Ovary (tissue), 9 donors: ENCODE measurements around the gene LMBR1. TPM values are rescaled to one million over a fixed set of nuclear protein-coding genes. Genes with fewer than 3 reads are reported as not detected.

Experiments used
- DNase-seq, 5 donors: peaks; one replicate each; pipeline ENCODE4 v3.0.0-alpha.2; 2019 to 2020
- H3K27ac ChIP-seq, 2 donors: fragments of 200-600 bp; one replicate each; pipeline versions ENCODE4 v1.5.1 to v1.8.0; 2019 to 2022
- H3K27me3 ChIP-seq: fragments of 200-600 bp; one replicate; pipeline ENCODE4 v1.8.0; 2022
- H3K36me3 ChIP-seq: fragments of 200-600 bp; sonication (generic); one replicate; pipeline ENCODE4 v1.5.1; 2019
- H3K4me1 ChIP-seq: one replicate; pipeline ENCODE4 v1.8.1; 2013; ENCODE audit warnings: mild to moderate bottlenecking, moderate library complexity; ENCODE audit not compliant: insufficient read depth
- H3K4me3 ChIP-seq: fragments of 200-600 bp; sonication (generic); one replicate; pipeline ENCODE4 v1.5.1; 2017
- H3K9me3 ChIP-seq, 2 donors: fragments of 200-600 bp in 1 of 2; sonication (generic) in 1 of 2; one replicate each; pipeline versions ENCODE4 v1.5.1 to v1.8.1; 2013 to 2019; ENCODE audit warnings: mild to moderate bottlenecking in 1 of 2, moderate library complexity in 1 of 2
- EP300 ChIP-seq: sonication (generic); formaldehyde crosslinking; IDR thresholded peaks from one replicate; pipeline ENCODE4 v1.6.1; 2017; ENCODE audit warnings: antibody characterized with exemption
- POLR2A ChIP-seq: fragments of 450-650 bp; IDR thresholded peaks from one replicate; pipeline ENCODE4 v1.6.1; 2017; ENCODE audit warnings: antibody characterized with exemption, mild to moderate bottlenecking, moderate library complexity
- WGBS, 3 donors: extraction: QIAGEN DNeasy Blood & Tissue Kit in 1 of 3; methylation state at CpG; one replicate each; pipeline versions ENCODE4 v1.1.5 to v1.1.7; 2013 to 2017; 5-methylcytosine and 5-hydroxymethylcytosine counted together
- intact Hi-C, 4 donors: fragments of 100-400 bp; cut with DNase I; formaldehyde crosslinking; loops; one replicate each; pipeline versions ENCODE4 v1.11.0 to v1.15.1; 2022 to 2023
- polyA plus RNA-seq, 2 donors: library from polyadenylated mRNA; stranded (reverse); fragments of 200-250 nt in 1 of 2; fragments of 350-450 nt in 1 of 2; fragmentation: Illumina TruSeq in 1 of 2; extraction: RNeasy Lipid Tissue Mini Kit (QIAGEN cat#74804) in 1 of 2; gene quantifications; one replicate each; pipeline ENCODE4 v1.2.3, GENCODE V29; 2013 to 2014
- total RNA-seq, 7 donors: library from RNA; depleted of rRNA in 2 of 7; stranded (reverse); fragments of >200 nt in 2 of 7; fragmentation: NEBNext Ultra II Directional in 3 of 7; extraction: Animal tissue kit (Norgen Biotek cat#: 25700) in 3 of 7; gene quantifications; one replicate each; pipeline versions ENCODE4 v1.1.0 to v1.2.4, GENCODE V29; 2016 to 2023
- TF ChIP-seq, protein P1 (sequence below), 3 donors: fragments of 450-650 bp in 2 of 3; fragments of 200-600 bp in 1 of 3; IDR thresholded peaks; one replicate each; pipeline versions ENCODE4 v1.5.1 to v1.8.0; 2016 to 2022; ENCODE audit warnings: antibody characterized with exemption in 3 of 3, mild to moderate bottlenecking in 1 of 3
- donor health status: DM: no; HTN: no; CAD: no; lungs with moderate emphysema.
- donor health status: DM: no; HTN: no; CAD: no.
- donor health status: Bipolar disorder and iron deficiency.
- donor health status: DM: yes; HTN: yes; CAD: no.
- donor health status: DM: no; HTN: no; CAD: no.
- donor health status: DM: yes; HTN: yes; CAD: no.

Gene LMBR1
- total and polyA plus RNA-seq, 9 donors: 20.0 to 77.1 (median 54.2) TPM

DNA sequence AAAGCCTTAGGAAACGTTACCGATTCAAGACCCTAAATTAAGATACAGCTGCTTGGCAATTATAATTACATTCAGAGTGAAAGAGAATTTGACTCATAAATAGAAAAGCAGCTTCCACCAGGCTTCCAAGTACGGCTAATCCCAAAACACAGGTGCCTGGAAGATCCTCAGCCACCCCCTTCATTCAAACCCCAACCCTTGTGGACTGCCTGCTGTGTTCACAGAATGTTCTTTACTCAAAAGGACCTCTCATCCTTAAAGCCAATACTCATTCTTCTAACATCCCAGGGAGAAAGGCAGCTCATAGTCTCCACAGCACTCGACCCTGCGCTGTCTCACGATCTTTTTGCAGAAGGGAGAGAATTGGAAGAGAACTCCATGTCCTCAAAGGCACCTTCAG lies 219.5 kb downstream of the LMBR1 start:
- no peaks in the 10 kb centered on the region for H3K27me3 ChIP-seq
- TF ChIP-seq, protein P1, sequence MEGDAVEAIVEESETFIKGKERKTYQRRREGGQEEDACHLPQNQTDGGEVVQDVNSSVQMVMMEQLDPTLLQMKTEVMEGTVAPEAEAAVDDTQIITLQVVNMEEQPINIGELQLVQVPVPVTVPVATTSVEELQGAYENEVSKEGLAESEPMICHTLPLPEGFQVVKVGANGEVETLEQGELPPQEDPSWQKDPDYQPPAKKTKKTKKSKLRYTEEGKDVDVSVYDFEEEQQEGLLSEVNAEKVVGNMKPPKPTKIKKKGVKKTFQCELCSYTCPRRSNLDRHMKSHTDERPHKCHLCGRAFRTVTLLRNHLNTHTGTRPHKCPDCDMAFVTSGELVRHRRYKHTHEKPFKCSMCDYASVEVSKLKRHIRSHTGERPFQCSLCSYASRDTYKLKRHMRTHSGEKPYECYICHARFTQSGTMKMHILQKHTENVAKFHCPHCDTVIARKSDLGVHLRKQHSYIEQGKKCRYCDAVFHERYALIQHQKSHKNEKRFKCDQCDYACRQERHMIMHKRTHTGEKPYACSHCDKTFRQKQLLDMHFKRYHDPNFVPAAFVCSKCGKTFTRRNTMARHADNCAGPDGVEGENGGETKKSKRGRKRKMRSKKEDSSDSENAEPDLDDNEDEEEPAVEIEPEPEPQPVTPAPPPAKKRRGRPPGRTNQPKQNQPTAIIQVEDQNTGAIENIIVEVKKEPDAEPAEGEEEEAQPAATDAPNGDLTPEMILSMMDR (IDR thresholded peaks at IDR 0.05): no peak
- no peak for TF ChIP-seq POLR2A
- TF ChIP-seq EP300: no peak
- no peaks in the 10 kb centered on the region for H3K9me3 ChIP-seq
- intact Hi-C loops: no loop called here
- DNase-seq: no peak
- 91 to 94% (median 92%) methylated on average over 6 of the region's 6 CpGs for WGBS, 3 donors
- no peak overlapping the region for H3K4me3 ChIP-seq
- no peaks in the 10 kb centered on the region for H3K4me1 ChIP-seq
- no peak overlapping the region for H3K27ac ChIP-seq
- no peaks in the 10 kb centered on the region for H3K36me3 ChIP-seq

DNA sequence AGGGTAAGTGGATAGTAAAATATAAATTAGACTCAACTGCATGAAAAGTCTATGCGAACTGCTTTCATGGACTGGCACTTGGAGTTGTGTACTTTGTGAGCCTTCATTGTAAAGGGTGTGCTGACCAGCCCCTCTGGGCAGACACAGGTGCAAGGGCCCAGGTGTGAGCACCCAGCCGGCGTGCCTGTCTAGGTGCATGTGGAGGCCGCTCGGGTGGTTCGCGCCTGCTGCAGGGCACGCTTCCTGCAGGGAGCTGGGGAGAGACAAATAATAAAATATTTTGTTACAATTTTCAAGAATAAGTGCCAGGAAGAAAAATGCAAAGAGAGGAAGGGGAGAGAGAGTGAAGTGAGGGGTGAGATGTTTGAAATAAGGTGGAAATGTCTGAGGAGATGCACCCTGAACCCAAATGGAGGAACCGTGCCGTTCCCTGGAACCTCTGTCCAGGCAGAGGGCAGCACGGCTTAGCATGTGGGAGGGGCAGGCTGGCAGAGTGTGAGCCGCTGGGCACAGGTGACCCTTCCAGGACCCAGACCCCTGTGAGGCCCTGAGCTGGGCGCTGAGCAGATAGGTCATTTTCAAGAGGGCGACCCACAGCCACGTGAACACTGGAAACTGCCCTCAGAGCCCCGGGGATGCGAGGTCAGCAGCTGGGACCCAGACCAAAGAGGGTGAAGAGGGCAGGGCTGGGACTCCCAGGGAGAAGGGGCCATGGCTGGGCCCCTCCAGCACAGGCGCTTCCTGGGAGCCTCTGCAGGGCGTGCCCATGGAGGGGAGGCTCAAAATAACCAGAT lies 223.8 kb downstream of the LMBR1 start:
- no peak for DNase-seq
- WGBS, 3 donors: 92 to 93% (median 92%) methylated on average over 19 of the region's 19 CpGs
- Histone ChIP-seq H3K4me3 (no peak overlapping the region), H3K27ac (no peak overlapping the region), H3K36me3 (no peaks in the 10 kb centered on the region), H3K27me3 (no peaks in the 10 kb centered on the region), H3K4me1 (no peaks in the 10 kb centered on the region), H3K9me3 (no peaks in the 10 kb centered on the region)
- intact Hi-C loops: no loop called here
- no peak for TF ChIP-seq EP300
- no peak for TF ChIP-seq POLR2A
- TF ChIP-seq, protein P1 (IDR thresholded peaks at IDR 0.05): no peak

DNA sequence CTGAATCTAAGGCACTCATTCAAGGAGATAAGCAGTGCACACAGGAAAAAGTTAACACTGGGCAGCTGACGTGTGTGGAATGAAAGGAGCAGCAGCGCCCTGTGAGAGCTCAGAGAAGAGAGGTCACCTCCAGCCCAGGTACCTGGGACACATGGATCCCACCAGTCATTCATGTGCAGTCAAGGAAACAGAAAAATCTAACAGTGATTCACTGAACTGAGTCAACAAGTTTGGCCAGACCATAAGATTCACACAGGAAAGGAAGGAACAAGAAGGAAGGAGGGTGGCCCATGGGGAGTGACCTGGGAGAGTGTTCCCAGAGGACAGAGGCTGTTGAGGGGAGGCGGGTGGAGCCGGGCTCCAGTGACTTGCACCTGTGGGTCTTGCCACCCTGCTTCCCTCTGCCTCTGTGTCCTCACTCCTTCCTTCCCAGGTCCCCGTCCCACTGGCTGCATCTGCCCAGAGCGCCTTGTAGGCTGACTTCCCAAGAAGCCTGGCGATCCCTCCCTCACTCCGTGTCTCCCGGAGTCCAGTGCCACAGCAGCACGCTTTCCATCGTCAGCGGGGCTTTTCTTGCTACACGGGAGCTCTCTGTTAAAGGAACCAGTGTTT lies 224.7 kb downstream of the LMBR1 start:
- Histone ChIP-seq H3K4me3 (no peak overlapping the region), H3K36me3 (no peaks in the 10 kb centered on the region), H3K27me3 (no peaks in the 10 kb centered on the region), H3K27ac (no peak overlapping the region), H3K9me3 (no peaks in the 10 kb centered on the region), H3K4me1 (no peaks in the 10 kb centered on the region)
- TF ChIP-seq EP300: no peak
- no peak for DNase-seq
- WGBS, 3 donors: 92 to 95% (median 94%) methylated on average over 13 of the region's 13 CpGs
- intact Hi-C loops: no loop called here

DNA sequence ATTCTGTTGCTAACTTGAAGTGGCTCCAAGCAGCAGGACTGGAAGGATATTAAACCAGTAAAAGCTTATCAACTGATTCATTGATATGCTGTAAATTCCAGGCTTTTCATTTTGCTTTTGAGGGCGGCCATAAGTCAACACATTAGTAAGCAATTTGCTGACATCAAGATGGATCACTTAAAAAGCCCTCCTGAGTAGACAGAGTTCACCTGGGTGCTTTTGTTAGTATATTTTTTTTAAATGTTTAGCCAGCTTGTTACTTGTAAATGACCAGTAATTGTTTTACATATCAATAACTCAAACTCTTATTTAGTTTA lies 225.9 kb downstream of the LMBR1 start:
- no peaks in the 10 kb centered on the region for H3K36me3 ChIP-seq
- H3K27ac ChIP-seq: no peak overlapping the region
- no peak overlapping the region for H3K4me3 ChIP-seq
- intact Hi-C loops: no loop called here
- no peak for TF ChIP-seq POLR2A
- no peak for TF ChIP-seq EP300
- TF ChIP-seq, protein P1 (IDR thresholded peaks at IDR 0.05): no peak
- WGBS, 3 donors: 81 to 92% (median 90%) methylated on average over 1 of the region's 1 CpG
- no peaks in the 10 kb centered on the region for H3K9me3 ChIP-seq
- H3K4me1 ChIP-seq: no peaks in the 10 kb centered on the region
- no peaks in the 10 kb centered on the region for H3K27me3 ChIP-seq
- DNase-seq: no peak
